ENCODE measurements around the gene PHF3. TPM values are rescaled to one million over a fixed set of nuclear protein-coding genes. Genes with fewer than 3 reads are reported as not detected.

PHF3 gene
- polyA plus RNA-seq, 2 of the 4 experiments (the other 2 are of a cell fraction): 13.9 to 28.4 TPM

DNA sequence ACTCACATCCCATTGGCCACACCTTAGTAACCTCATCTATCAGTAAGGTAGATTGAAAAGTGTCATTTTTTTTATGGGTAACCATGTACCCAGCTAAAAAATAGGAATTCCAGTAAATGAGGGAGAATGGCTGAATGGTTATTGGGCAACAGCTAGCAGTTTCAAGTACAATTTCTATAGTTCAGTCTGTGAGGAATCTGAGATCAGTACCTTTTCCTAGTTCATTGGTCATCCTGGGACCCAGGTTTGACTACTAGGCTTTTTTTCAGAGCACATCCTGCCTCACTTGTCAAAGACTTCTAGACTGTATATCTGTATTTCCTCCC, 28.3 kb downstream of the PHF3 start:
- no peak for FAIRE-seq
- POLR2A ChIA-PET: interaction anchor here (1.4 kb wide), 1 partner anchor 28 kb away, joined by 8 read pairs; the partner anchor contains the start of gene PHF3
- no peak overlapping the region for H3K4me3 ChIP-seq

DNA sequence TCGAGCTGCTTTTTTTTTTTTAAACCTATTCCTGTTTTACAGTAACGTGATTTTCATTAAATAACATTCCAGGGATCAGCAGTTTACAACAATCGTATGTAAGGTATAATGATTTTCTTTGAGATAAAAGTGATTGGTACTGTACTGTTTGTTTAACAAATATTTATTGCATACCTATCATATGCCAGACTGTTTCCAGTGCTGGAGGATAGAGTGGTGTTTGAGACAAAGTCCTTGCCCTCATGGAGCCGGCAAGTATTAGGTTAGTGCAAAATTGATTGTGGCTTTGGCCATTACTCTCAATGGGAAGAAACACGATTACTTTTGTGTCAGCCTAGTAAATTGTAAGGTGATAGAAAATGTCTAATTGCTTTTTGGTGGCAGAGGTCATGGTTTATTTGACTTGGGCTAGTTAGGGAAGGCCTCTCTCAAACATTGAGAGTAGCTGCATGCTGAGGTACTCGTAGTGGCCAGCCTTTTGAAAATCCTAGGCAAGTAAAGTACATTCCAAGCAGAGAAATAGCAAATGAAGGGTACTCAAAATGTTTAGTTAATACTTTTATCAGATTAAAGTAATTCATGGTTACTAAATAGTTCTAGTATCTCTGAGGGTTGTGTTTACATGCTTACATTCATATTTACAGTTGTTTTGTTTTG, 35.6 kb downstream of the PHF3 start:
- H3K4me2 ChIP-seq: no peak overlapping the region
- no peaks in the 10 kb centered on the region for H3K9me3 ChIP-seq
- ChIA-PET CTCF (interaction anchor here (0.7 kb wide), 1 partner anchor 11 kb away, joined by 3 read pairs; no protein-coding TSS in a partner anchor), POLR2A (no interaction called here)
- H3K27ac ChIP-seq: no peak overlapping the region
- peaks cover 10% of the 10 kb centered on the region for H3K4me1 ChIP-seq
- no peak for TF ChIP-seq ESRRA (IDR thresholded peaks at IDR 0.05; ENCODE audit: borderline replicate concordance, low read length)
- no peak for TF ChIP-seq EHMT2 (IDR thresholded peaks at IDR 0.05; ENCODE audit: low read depth)
- TF ChIP-seq JUNB (IDR thresholded peaks at IDR 0.05): no peak
- no peak for TF ChIP-seq RNF2 (IDR thresholded peaks at IDR 0.05; ENCODE audit: borderline replicate concordance, low read depth)
- no peak for TF ChIP-seq HDAC2 (IDR thresholded peaks at IDR 0.05)
- no peak for TF ChIP-seq KDM5A (IDR thresholded peaks at IDR 0.05)
- TF ChIP-seq ZNF302 (CRISPR knock-in tag; IDR thresholded peaks at IDR 0.05): no peak
- TF ChIP-seq, protein P1, sequence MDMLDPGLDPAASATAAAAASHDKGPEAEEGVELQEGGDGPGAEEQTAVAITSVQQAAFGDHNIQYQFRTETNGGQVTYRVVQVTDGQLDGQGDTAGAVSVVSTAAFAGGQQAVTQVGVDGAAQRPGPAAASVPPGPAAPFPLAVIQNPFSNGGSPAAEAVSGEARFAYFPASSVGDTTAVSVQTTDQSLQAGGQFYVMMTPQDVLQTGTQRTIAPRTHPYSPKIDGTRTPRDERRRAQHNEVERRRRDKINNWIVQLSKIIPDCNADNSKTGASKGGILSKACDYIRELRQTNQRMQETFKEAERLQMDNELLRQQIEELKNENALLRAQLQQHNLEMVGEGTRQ (IDR thresholded peaks at IDR 0.05): no peak
- no peak overlapping the region for H3K4me3 ChIP-seq
- 64% methylated on average over 6 of the region's 6 CpGs for WGBS (ENCODE audit: missing lambda C conversion rate)
- FAIRE-seq: no peak
- ATAC-seq: no peak
- DNase-seq (ENCODE audit: low read depth in 1 of 2, low spot score in 1 of 2): no peak

More for the DNA sequence above, 28.3 kb downstream of the PHF3 start:
- H3K4me1 ChIP-seq: peaks cover 18% of the 10 kb centered on the region
- H3K27ac ChIP-seq: peak overlapping the region in 1 of 2 experiments; percentile 70; a peak in 1 of 6 replicates
- DNase-seq (ENCODE audit: low read depth in 1 of 2, low spot score in 1 of 2) (no peak), ATAC-seq (no peak)
- no peak for TF ChIP-seq PHF8 (IDR thresholded peaks at IDR 0.05; ENCODE audit: borderline replicate concordance, low read depth)
- no peak for TF ChIP-seq ZSCAN20 (CRISPR knock-in tag; IDR thresholded peaks at IDR 0.05)
- no peak for TF ChIP-seq ZFP36 (IDR thresholded peaks at IDR 0.05; ENCODE audit: borderline replicate concordance, partially characterized antibody)
- TF ChIP-seq, protein P1 (IDR thresholded peaks at IDR 0.05): no peak
- TF ChIP-seq ZNF302 (CRISPR knock-in tag; IDR thresholded peaks at IDR 0.05): no peak
- TF ChIP-seq, protein P2, sequence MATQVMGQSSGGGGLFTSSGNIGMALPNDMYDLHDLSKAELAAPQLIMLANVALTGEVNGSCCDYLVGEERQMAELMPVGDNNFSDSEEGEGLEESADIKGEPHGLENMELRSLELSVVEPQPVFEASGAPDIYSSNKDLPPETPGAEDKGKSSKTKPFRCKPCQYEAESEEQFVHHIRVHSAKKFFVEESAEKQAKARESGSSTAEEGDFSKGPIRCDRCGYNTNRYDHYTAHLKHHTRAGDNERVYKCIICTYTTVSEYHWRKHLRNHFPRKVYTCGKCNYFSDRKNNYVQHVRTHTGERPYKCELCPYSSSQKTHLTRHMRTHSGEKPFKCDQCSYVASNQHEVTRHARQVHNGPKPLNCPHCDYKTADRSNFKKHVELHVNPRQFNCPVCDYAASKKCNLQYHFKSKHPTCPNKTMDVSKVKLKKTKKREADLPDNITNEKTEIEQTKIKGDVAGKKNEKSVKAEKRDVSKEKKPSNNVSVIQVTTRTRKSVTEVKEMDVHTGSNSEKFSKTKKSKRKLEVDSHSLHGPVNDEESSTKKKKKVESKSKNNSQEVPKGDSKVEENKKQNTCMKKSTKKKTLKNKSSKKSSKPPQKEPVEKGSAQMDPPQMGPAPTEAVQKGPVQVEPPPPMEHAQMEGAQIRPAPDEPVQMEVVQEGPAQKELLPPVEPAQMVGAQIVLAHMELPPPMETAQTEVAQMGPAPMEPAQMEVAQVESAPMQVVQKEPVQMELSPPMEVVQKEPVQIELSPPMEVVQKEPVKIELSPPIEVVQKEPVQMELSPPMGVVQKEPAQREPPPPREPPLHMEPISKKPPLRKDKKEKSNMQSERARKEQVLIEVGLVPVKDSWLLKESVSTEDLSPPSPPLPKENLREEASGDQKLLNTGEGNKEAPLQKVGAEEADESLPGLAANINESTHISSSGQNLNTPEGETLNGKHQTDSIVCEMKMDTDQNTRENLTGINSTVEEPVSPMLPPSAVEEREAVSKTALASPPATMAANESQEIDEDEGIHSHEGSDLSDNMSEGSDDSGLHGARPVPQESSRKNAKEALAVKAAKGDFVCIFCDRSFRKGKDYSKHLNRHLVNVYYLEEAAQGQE (IDR thresholded peaks at IDR 0.05): no peak
- no peak for TF ChIP-seq NR3C1 (IDR thresholded peaks at IDR 0.05)
- TF ChIP-seq NPAS2 (CRISPR knock-in tag; IDR thresholded peaks at IDR 0.05; ENCODE audit: borderline replicate concordance): no peak
- H3K9me3 ChIP-seq: no peaks in the 10 kb centered on the region
- CTCF ChIA-PET: interaction anchor here (1.4 to 1.6 kb wide), 2 partner anchors 29 to 101 kb away, joined by 5 read pairs; partner anchors contain the start of gene PHF3
- H3K4me2 ChIP-seq: peak overlapping the region; percentile 44

DNA sequence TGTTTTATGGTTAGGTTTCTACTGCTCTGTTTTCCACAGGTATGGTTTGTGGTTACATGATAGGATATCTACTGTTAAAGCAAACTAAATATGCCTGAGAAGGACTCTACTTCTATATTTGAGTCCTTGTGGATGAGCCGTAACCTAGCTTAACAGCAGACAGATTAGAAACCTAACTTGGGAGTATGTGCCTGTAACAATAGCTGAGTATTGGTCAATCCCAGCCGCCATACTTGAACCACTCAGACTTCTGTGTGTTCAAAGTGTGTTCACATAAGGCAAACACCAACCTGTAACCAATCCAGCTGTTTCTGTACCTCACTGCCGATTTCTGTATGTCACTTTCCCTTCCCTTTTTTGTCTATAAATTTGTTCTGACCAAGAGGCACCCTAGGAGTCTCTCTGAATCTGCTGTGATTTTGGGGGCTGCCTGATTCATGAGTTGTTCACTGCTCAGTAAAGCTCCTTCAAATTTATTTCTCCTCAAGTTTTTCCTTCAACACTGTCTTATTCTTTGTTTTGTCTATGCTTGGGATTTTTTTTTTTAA, 37.1 kb downstream of the PHF3 start:
- Histone ChIP-seq H3K4me1 (peaks cover 25% of the 10 kb centered on the region), H3K4me3 (no peak overlapping the region), H3K4me2 (no peak overlapping the region), H3K9me3 (no peaks in the 10 kb centered on the region), H3K27ac (no peak overlapping the region)
- FAIRE-seq (no peak), ATAC-seq (no peak), DNase-seq (ENCODE audit: low read depth in 1 of 2, low spot score in 1 of 2) (no peak)
- POLR2A ChIA-PET: no interaction called here
- 79% methylated on average over 3 of the region's 3 CpGs for WGBS (ENCODE audit: missing lambda C conversion rate)
- CTCF ChIA-PET: interaction anchor here (0.9 kb wide), 1 partner anchor 320 kb away, joined by 3 read pairs; no protein-coding TSS in a partner anchor
- no peak for TF ChIP-seq SREBF2 (IDR thresholded peaks at IDR 0.05)
- no peak for TF ChIP-seq FOXS1 (CRISPR knock-in tag; IDR thresholded peaks at IDR 0.05)
- no peak for TF ChIP-seq MYC (IDR thresholded peaks at IDR 0.05; ENCODE audit: borderline replicate concordance, low read length)
- TF ChIP-seq RAD21 (conservative IDR thresholded peaks at IDR 0.05 in 1 of 2, IDR thresholded peaks at IDR 0.05 in 1 of 2): no peak
- no peak for TF ChIP-seq RCOR1 (IDR thresholded peaks at IDR 0.05; ENCODE audit: low read depth, low read length)
- TF ChIP-seq, protein P3, sequence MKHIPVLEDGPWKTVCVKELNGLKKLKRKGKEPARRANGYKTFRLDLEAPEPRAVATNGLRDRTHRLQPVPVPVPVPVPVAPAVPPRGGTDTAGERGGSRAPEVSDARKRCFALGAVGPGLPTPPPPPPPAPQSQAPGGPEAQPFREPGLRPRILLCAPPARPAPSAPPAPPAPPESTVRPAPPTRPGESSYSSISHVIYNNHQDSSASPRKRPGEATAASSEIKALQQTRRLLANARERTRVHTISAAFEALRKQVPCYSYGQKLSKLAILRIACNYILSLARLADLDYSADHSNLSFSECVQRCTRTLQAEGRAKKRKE (CRISPR knock-in tag; IDR thresholded peaks at IDR 0.05; ENCODE audit: low read depth): no peak
- no peak for TF ChIP-seq POLR2AphosphoS2 (conservative IDR thresholded peaks at IDR 0.05; ENCODE audit: low read length)
